Keratinocyte (primary cell): ENCODE results near the gene RGS3.

ENCODE experiments used
- EZH2 ChIP-seq: IDR thresholded peaks from one replicate; pipeline ENCODE4 v1.6.1; 2012; ENCODE audit warnings: inconsistent platforms, mild to moderate bottlenecking, low read length, moderate library complexity
- TF ChIP-seq, protein P1 (sequence below), 3 experiments: IDR thresholded peaks in 1 of 3; conservative IDR thresholded peaks in 1 of 3; optimal IDR thresholded peaks in 1 of 3; 2 replicates in 2 of 3; 3 replicates in 1 of 3; pipeline versions ENCODE3 to v1.5.1; 2011; ENCODE audit warnings: low read length in 3 of 3, mild to moderate bottlenecking in 3 of 3, moderate library complexity in 2 of 3, control low read depth in 1 of 3, inconsistent platforms in 1 of 3; ENCODE audit not compliant: insufficient read depth in 2 of 3; ENCODE audit errors: extremely low read depth in 1 of 3

DNA sequence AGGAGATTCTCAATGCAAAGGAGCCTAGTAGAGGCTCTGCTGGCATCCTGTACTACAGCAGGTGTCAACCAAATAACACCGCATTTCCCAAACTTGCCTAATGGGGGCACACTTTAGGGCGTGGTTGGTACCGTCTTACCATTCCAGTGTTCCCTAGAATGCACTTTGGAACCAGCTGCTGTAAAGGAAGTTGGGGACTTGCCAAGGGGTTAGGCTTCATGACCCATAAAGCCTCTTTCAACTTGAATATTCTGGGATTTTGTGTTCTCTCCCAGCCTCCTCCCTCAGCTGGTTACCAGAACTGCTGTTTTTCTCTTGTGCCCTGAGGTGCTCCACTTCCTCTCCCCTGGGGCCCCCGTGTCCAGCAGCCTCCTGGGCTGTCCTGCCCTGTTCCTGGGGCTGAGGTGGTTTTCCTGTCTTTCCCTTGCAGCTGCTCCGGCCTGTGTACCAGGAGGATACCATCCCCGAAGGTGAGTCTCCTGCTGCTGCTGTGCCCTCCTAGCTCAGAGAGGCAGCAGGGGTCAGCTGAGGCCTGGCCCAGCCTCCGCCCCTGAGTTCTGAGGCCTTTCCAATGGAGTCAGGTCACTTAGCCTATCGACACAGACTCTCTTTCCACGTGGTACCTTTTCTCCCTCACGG, 44.7 kb downstream of the RGS3 start:
- TF ChIP-seq, protein P1, sequence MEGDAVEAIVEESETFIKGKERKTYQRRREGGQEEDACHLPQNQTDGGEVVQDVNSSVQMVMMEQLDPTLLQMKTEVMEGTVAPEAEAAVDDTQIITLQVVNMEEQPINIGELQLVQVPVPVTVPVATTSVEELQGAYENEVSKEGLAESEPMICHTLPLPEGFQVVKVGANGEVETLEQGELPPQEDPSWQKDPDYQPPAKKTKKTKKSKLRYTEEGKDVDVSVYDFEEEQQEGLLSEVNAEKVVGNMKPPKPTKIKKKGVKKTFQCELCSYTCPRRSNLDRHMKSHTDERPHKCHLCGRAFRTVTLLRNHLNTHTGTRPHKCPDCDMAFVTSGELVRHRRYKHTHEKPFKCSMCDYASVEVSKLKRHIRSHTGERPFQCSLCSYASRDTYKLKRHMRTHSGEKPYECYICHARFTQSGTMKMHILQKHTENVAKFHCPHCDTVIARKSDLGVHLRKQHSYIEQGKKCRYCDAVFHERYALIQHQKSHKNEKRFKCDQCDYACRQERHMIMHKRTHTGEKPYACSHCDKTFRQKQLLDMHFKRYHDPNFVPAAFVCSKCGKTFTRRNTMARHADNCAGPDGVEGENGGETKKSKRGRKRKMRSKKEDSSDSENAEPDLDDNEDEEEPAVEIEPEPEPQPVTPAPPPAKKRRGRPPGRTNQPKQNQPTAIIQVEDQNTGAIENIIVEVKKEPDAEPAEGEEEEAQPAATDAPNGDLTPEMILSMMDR (optimal IDR thresholded peaks at IDR 0.05 in 1 of 3, IDR thresholded peaks at IDR 0.05 in 1 of 3, conservative IDR thresholded peaks at IDR 0.05 in 1 of 3; ENCODE audit: extremely low read depth in 1 of 3, insufficient read depth in 2 of 3, low read length in 3 of 3) = peak; percentile 11 to 42 (median 23)
- TF ChIP-seq EZH2 = no peak
